Natural killer cell (primary cell): Measurements from ENCODE around the gene MAB21L4. TPM values are rescaled to one million over a fixed set of nuclear protein-coding genes. Genes with fewer than 3 reads are reported as not detected.

Experiments used
- ATAC-seq, 3 donors: fragments of 150-1000 bp in 2 of 3; fragments of 200-7000 bp in 1 of 3; cut with Tn5 transposase; 1 replicate in 1 of 3; 2 replicates in 2 of 3; pipeline ENCODE4 v1.10.0; 2021; ENCODE audit warnings: mild to moderate bottlenecking in 2 of 3, moderate library complexity in 2 of 3
- DNase-seq, 2 donors: peaks; one replicate each; pipeline versions ENCODE4 v3.0.0 to v3.0.0-alpha.2; 2013 to 2021; ENCODE audit warnings: mixed read lengths in 1 of 2
- H3K27ac ChIP-seq: one replicate; pipeline ENCODE4 v1.5.1; 2013; ENCODE audit warnings: mild to moderate bottlenecking, low read length
- H3K27me3 ChIP-seq: one replicate; pipeline ENCODE4 v1.6.1; 2013; ENCODE audit warnings: low read length; ENCODE audit not compliant: control insufficient read depth, insufficient read depth
- H3K36me3 ChIP-seq: one replicate; pipeline ENCODE4 v1.6.1; 2013; ENCODE audit warnings: low read length; ENCODE audit not compliant: control insufficient read depth, insufficient read depth
- H3K4me1 ChIP-seq: one replicate; pipeline ENCODE4 v1.6.1; 2013; ENCODE audit warnings: low read length; ENCODE audit not compliant: control insufficient read depth, insufficient read depth
- H3K4me3 ChIP-seq: one replicate; pipeline ENCODE4 v1.5.1; 2013; ENCODE audit warnings: low read length
- H3K9me3 ChIP-seq: one replicate; pipeline ENCODE4 v1.6.1; 2013; ENCODE audit warnings: low read length; ENCODE audit not compliant: control insufficient read depth, insufficient read depth
- H3K27ac Mint-ChIP-seq, 2 donors: one replicate each; pipeline ENCODE4 v1.8.0; 2022; ENCODE audit warnings: mild to moderate bottlenecking in 2 of 2, mixed read lengths in 2 of 2, moderate library complexity in 1 of 2
- H3K27me3 Mint-ChIP-seq, 2 donors: one replicate each; pipeline ENCODE4 v1.8.0; 2022; ENCODE audit warnings: low read depth in 2 of 2, mixed read lengths in 2 of 2
- H3K36me3 Mint-ChIP-seq: one replicate; pipeline ENCODE4 v1.8.0; 2022; ENCODE audit warnings: mixed read lengths
- H3K4me1 Mint-ChIP-seq, 2 donors: one replicate each; pipeline ENCODE4 v1.8.0; 2022; ENCODE audit warnings: mixed read lengths in 2 of 2
- H3K4me3 Mint-ChIP-seq: one replicate; pipeline ENCODE4 v1.8.0; 2022; ENCODE audit warnings: mild to moderate bottlenecking, moderate library complexity, mixed read lengths
- H3K9me3 Mint-ChIP-seq, 2 donors: one replicate each; pipeline ENCODE4 v1.8.0; 2022; ENCODE audit warnings: mixed read lengths in 2 of 2
- WGBS: methylation state at CpG from one replicate; pipeline ENCODE4 v1.1.7; 2013; ENCODE audit warnings: missing lambda C conversion rate; ENCODE audit not compliant: insufficient coverage; 5-methylcytosine and 5-hydroxymethylcytosine counted together
- intact Hi-C: fragments of 100-400 bp; cut with micrococcal nuclease; formaldehyde crosslinking; loops from one replicate; pipeline ENCODE4 v1.14.2; 2022
- total RNA-seq, 4 donors: library from RNA; stranded (reverse); fragments of 120-200 nt in 1 of 4; gene quantifications; one replicate each; pipeline versions ENCODE4 v1.2.3 to v1.2.4, GENCODE V29; 2013 to 2022
- TF ChIP-seq, protein P1 (sequence below): fragments of 200-600 bp; IDR thresholded peaks from one replicate; pipeline ENCODE4 v1.8.0; 2022; ENCODE audit warnings: antibody characterized with exemption

Gene MAB21L4
- total RNA-seq, 3 donors from 2014 or later (not counting 1 experiment from before 2014, with no cell fraction given), result not detected

DNA sequence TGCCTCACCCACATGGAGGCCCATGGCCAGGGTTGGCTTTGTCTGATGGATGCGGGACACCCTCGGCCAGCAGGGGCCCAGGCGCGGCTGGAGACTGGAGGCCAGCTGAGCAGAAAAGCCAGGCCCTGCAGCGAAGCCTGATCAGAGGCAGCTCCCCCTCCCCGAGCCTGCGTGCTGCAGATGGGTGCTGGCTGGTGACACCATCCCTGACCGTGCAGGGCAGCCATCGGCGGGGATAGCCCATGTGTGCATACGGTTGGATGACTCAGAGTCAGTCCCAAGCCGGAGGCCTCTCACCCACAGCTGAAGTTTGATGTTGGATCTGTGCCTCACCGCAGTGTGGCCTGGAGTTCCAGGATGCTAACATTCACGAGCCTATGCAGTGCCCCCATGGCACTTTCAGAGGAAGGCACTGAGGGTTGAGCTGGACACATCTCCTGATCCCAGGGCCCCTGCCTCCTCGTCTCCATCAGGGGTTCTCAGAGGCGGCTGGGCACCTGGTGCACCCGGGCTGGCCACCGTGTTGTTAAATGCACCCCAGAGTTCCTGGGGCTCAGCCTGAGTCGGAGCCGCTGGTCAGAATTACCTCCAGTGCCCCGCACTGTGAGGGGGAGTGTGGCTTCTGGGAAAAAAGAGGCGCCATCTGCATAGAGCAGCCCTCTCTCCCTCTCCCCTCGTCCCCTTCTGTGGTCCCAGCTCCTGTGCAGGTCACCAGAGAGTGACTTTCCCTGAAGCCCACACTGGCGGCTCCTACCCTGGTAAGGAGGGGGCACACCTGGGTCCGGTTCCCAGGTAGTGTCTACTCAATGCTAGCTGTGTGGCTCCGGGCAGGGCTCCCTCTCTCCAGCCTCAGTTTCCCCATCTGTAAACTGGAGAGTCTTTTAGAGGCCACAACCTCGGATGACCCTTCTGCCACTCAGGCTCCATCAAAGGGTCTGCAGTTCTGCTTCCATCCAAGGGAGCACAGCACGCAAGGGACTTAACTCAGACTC lies 56.5 kb downstream of the MAB21L4 start:
- WGBS, result 86% methylated on average over 27 of the region's 28 CpGs
- intact Hi-C loops, result loop anchor here (2.0 kb wide), 1 partner anchor 325 kb away; no protein-coding TSS in a partner anchor

DNA sequence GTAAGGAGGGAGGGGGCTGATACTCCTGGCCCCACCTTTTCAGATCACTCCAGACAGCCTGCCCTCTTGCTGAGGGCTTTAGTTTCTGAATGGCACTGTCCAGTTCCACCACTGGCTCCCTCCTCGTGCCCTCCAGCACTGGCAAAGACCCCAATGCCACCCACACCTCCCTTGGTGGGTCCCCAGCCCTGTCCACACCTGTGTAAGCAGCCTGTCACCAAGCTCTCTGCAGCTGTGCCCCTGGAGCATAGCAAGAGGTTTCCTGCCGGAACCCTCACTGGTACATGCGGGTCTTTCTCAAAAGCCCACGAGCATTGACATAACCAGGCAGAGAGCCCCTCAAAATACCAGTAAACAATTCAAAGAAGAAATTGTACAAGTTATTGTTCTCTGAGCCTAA lies 58.3 kb downstream of the MAB21L4 start:
- no peaks in the 10 kb centered on the region for H3K9me3 ChIP-seq
- Mint-ChIP-seq H3K27ac (no peak overlapping the region), H3K4me3 (no peak overlapping the region), H3K4me1 (peaks cover 0 to under 1% of the 10 kb centered on the region in 2 donors), H3K36me3 (no peaks in the 10 kb centered on the region), H3K27me3 (peaks cover 0 to 3% of the 10 kb centered on the region in 2 donors), H3K9me3 (no peaks in the 10 kb centered on the region)
- H3K4me3 ChIP-seq, result no peak overlapping the region
- no peaks in the 10 kb centered on the region for H3K27me3 ChIP-seq
- H3K36me3 ChIP-seq, result no peaks in the 10 kb centered on the region
- H3K27ac ChIP-seq, result no peak overlapping the region
- ATAC-seq (no peak), DNase-seq (no peak)
- intact Hi-C loops, result no loop called here
- peaks cover 5% of the 10 kb centered on the region for H3K4me1 ChIP-seq
- TF ChIP-seq, protein P1, sequence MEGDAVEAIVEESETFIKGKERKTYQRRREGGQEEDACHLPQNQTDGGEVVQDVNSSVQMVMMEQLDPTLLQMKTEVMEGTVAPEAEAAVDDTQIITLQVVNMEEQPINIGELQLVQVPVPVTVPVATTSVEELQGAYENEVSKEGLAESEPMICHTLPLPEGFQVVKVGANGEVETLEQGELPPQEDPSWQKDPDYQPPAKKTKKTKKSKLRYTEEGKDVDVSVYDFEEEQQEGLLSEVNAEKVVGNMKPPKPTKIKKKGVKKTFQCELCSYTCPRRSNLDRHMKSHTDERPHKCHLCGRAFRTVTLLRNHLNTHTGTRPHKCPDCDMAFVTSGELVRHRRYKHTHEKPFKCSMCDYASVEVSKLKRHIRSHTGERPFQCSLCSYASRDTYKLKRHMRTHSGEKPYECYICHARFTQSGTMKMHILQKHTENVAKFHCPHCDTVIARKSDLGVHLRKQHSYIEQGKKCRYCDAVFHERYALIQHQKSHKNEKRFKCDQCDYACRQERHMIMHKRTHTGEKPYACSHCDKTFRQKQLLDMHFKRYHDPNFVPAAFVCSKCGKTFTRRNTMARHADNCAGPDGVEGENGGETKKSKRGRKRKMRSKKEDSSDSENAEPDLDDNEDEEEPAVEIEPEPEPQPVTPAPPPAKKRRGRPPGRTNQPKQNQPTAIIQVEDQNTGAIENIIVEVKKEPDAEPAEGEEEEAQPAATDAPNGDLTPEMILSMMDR, result no peak
- 53% methylated on average over 4 of the region's 4 CpGs for WGBS

More for the DNA sequence above, 56.5 kb downstream of the MAB21L4 start:
- H3K4me3 ChIP-seq, result no peak overlapping the region
- H3K4me1 ChIP-seq, result no peaks in the 10 kb centered on the region
- no peaks in the 10 kb centered on the region for H3K36me3 ChIP-seq
- Mint-ChIP-seq H3K9me3 (no peaks in the 10 kb centered on the region), H3K27ac (no peak overlapping the region), H3K36me3 (no peaks in the 10 kb centered on the region), H3K27me3 (peaks cover 0 to 8% of the 10 kb centered on the region in 2 donors), H3K4me3 (no peak overlapping the region), H3K4me1 (no peaks in the 10 kb centered on the region)
- TF ChIP-seq, protein P1, result no peak
- no peak for DNase-seq
- no peak for ATAC-seq
- no peaks in the 10 kb centered on the region for H3K9me3 ChIP-seq
- no peak overlapping the region for H3K27ac ChIP-seq
- H3K27me3 ChIP-seq, result no peaks in the 10 kb centered on the region

DNA sequence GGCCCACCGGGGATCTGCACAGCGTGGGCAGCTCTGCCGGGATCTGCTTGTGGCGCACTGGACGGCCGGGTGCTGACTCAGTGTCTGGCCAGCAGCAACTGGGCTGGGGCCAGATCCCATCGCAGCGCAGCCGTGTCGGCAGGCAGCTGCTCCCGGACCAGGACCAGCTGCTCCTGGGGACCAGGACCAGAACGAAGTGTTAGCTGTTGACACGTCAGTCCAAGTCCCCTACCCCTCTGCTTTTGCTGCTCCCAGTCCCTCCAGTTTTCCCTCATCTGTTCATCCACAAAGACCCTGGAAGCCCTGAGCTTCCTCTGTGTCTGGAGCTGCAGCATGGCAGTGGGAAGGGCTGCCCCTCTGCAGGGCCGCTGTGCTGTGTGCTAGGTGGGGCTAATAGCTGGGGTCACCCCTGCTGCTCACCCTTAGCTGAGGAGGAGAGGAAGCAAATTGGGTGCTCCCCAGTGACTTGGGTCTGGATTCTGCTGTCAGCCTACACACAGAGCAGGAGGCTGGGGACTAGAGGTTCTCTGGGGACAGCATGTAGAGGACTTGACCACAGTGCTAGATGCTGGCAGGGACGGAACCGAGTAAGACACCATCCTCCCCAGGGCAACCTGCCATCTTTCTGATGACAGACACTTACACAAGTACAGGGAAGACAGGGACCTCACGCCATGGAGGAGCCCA lies 59.0 kb downstream of the MAB21L4 start:
- DNase-seq, result no peak
- Mint-ChIP-seq H3K4me3 (no peak overlapping the region), H3K27ac (no peak overlapping the region), H3K36me3 (no peaks in the 10 kb centered on the region), H3K27me3 (no peaks in the 10 kb centered on the region), H3K9me3 (no peaks in the 10 kb centered on the region), H3K4me1 (peaks cover under 1 to 6% of the 10 kb centered on the region in 2 donors)
- TF ChIP-seq, protein P1, result no peak
- ATAC-seq, result no peak
- no peaks in the 10 kb centered on the region for H3K27me3 ChIP-seq
- intact Hi-C loops, result no loop called here
- 88% methylated on average over 17 of the region's 17 CpGs for WGBS
- no peak overlapping the region for H3K4me3 ChIP-seq
- no peaks in the 10 kb centered on the region for H3K36me3 ChIP-seq
- peaks cover 8% of the 10 kb centered on the region for H3K4me1 ChIP-seq
- H3K27ac ChIP-seq, result no peak overlapping the region
- H3K9me3 ChIP-seq, result no peaks in the 10 kb centered on the region

Other genes with a start within 250 kb of the MAB21L4 start
- gene AQP12B, start 213.3 kb downstream of the MAB21L4 start, total RNA-seq, result not detected
- not detected for gene AQP12A, start 204.3 kb downstream of the MAB21L4 start, total RNA-seq
- under 1 TPM in 1 of 3 donors, not detected in 2; 0.09 TPM for gene KIF1A, start 75.9 kb downstream of the MAB21L4 start, total RNA-seq
- not detected for gene AGXT, start 27.3 kb downstream of the MAB21L4 start, total RNA-seq
- gene CROCC2, start 10.2 kb upstream of the MAB21L4 start, total RNA-seq, result under 1 TPM in 1 of 3 donors, not detected in 2; 0.14 TPM
- gene SNED1, start 102.5 kb upstream of the MAB21L4 start, total RNA-seq, result 1 to 10 TPM in 2 of 3 donors, under 1 TPM in 1; 0.97 to 4.9 (median 2.5) TPM
- 10 to 100 TPM; 38.9 to 45.5 (median 39.2) TPM for gene MTERF4, start 206.1 kb upstream of the MAB21L4 start, total RNA-seq